Fibroblast of peridontal ligament (primary cell): Measurements from ENCODE around the gene SYNDIG1L.

Experiments
- DNase-seq: peaks from one replicate; pipeline ENCODE4 v3.0.0-alpha.2; 2010; ENCODE audit errors: extremely low read depth

SYNDIG1L gene

GRCh38 chr14:74429991-74430390 lies 4.0 kb upstream of the SYNDIG1L start:
- no peak for DNase-seq

GRCh38 chr14:74429221-74429691 lies 3.2 kb upstream of the SYNDIG1L start:
- DNase-seq = no peak

GRCh38 chr14:74427651-74428050 lies 1.6 kb upstream of the SYNDIG1L start:
- DNase-seq = no peak

GRCh38 chr14:74425525-74426201 lies 347 bp downstream of the SYNDIG1L start:
- DNase-seq = no peak

GRCh38 chr14:74424606-74425005 lies 1.4 kb downstream of the SYNDIG1L start:
- DNase-seq = no peak

GRCh38 chr14:74423246-74423645 lies 2.8 kb downstream of the SYNDIG1L start:
- DNase-seq = no peak

- DNase-seq = no peak
Observed at GRCh38 chr14:74421981-74422380, 4.0 kb downstream of the SYNDIG1L start.

- DNase-seq = no peak
Observed at GRCh38 chr14:74419086-74419485, 6.9 kb downstream of the SYNDIG1L start.

GRCh38 chr14:74418031-74418430 lies 8.0 kb downstream of the SYNDIG1L start:
- DNase-seq = no peak

GRCh38 chr14:74417611-74418010 lies 8.4 kb downstream of the SYNDIG1L start:
- no peak for DNase-seq

GRCh38 chr14:74417201-74417600 lies 8.8 kb downstream of the SYNDIG1L start:
- DNase-seq = no peak

- DNase-seq = no peak
Observed at GRCh38 chr14:74415115-74415437, 10.9 kb downstream of the SYNDIG1L start.

- DNase-seq = no peak
Observed at GRCh38 chr14:74414403-74415114, 11.5 kb downstream of the SYNDIG1L start.

GRCh38 chr14:74413627-74414026 lies 12.4 kb downstream of the SYNDIG1L start:
- no peak for DNase-seq

GRCh38 chr14:74412753-74413152 lies 13.3 kb downstream of the SYNDIG1L start:
- DNase-seq = no peak

GRCh38 chr14:74411671-74412070 lies 14.3 kb downstream of the SYNDIG1L start:
- no peak for DNase-seq

GRCh38 chr14:74409441-74409840 lies 16.6 kb downstream of the SYNDIG1L start:
- DNase-seq = no peak

- DNase-seq = no peak
Observed at GRCh38 chr14:74408870-74409269, 17.1 kb downstream of the SYNDIG1L start.

- no peak for DNase-seq
Observed at GRCh38 chr14:74407801-74408154, 18.2 kb downstream of the SYNDIG1L start.

GRCh38 chr14:74407021-74407800 lies 18.8 kb downstream of the SYNDIG1L start:
- no peak for DNase-seq

- DNase-seq = no peak
Observed at GRCh38 chr14:74405663-74406062, 20.3 kb downstream of the SYNDIG1L start.

- DNase-seq = no peak
Observed at GRCh38 chr14:74404435-74404834, 21.6 kb downstream of the SYNDIG1L start.
